ENCODE results near the gene DRG2. TPM values are rescaled to one million over a fixed set of nuclear protein-coding genes. Genes with fewer than 3 reads are reported as not detected.

DRG2 gene
- total and polyA plus RNA-seq, 4 donors = 28.6 to 41.3 (median 35.6) TPM

GRCh38 chr17:18116078-18116477, 28.3 kb downstream of the DRG2 start:
- no peaks in the 10 kb centered on the region for H3K36me3 ChIP-seq (ENCODE audit: control insufficient read depth in 4 of 4, insufficient read depth in 4 of 4, low read length in 4 of 4)
- H3K9ac ChIP-seq (ENCODE audit: insufficient read depth in 1 of 2, low read length in 2 of 2) = no peak overlapping the region
- no peak overlapping the region for H3K27ac ChIP-seq (ENCODE audit: low read depth in 1 of 2, low read length in 1 of 2)
- no peaks in the 10 kb centered on the region for H3K4me1 ChIP-seq (ENCODE audit: control insufficient read depth in 5 of 5, insufficient read depth in 5 of 5, low read length in 5 of 5)
- no peak overlapping the region for H3K4me3 ChIP-seq
- no peak for TF ChIP-seq CTCF (IDR thresholded peaks at IDR 0.05; ENCODE audit: control extremely low read depth, extremely low read depth)
- WGBS, 2 donors = 86 to 96% methylated on average over 5 of the region's 5 CpGs
- DNase-seq (no peak), ATAC-seq (ENCODE audit: insufficient read depth, low FRiP score) (no peak)
- peaks cover 0 to 5% (median 0%) of the 10 kb centered on the region in 4 donors for H3K9me3 ChIP-seq (ENCODE audit: control insufficient read depth in 4 of 4, insufficient read depth in 3 of 4, low read length in 3 of 4)
- H3K27me3 ChIP-seq (ENCODE audit: control insufficient read depth in 3 of 3, insufficient read depth in 3 of 3, low read length in 2 of 3) = no peaks in the 10 kb centered on the region

- Histone ChIP-seq H3K9me3 (ENCODE audit: control insufficient read depth in 4 of 4, insufficient read depth in 3 of 4, low read length in 3 of 4) (peaks cover 0 to 5% (median 0%) of the 10 kb centered on the region in 4 donors), H3K36me3 (ENCODE audit: control insufficient read depth in 4 of 4, insufficient read depth in 4 of 4, low read length in 4 of 4) (no peaks in the 10 kb centered on the region), H3K4me3 (no peak overlapping the region), H3K27me3 (ENCODE audit: control insufficient read depth in 3 of 3, insufficient read depth in 3 of 3, low read length in 2 of 3) (no peaks in the 10 kb centered on the region), H3K27ac (ENCODE audit: low read depth in 1 of 2, low read length in 1 of 2) (no peak overlapping the region), H3K9ac (ENCODE audit: insufficient read depth in 1 of 2, low read length in 2 of 2) (no peak overlapping the region), H3K4me1 (ENCODE audit: control insufficient read depth in 5 of 5, insufficient read depth in 5 of 5, low read length in 5 of 5) (peaks cover 0 to 10% (median 0%) of the 10 kb centered on the region in 5 donors)
- ATAC-seq (ENCODE audit: insufficient read depth, low FRiP score) (no peak), DNase-seq (no peak)
- TF ChIP-seq CTCF (IDR thresholded peaks at IDR 0.05; ENCODE audit: control extremely low read depth, extremely low read depth) = no peak
- 97 to 100% methylated on average over 1 of the region's 1 CpG for WGBS, 2 donors
Observed at GRCh38 chr17:18117533-18117932, 29.8 kb downstream of the DRG2 start.

- Histone ChIP-seq H3K9me3 (ENCODE audit: control insufficient read depth in 4 of 4, insufficient read depth in 3 of 4, low read length in 3 of 4) (peaks cover 0 to 5% (median 0%) of the 10 kb centered on the region in 4 donors), H3K4me3 (no peak overlapping the region), H3K9ac (ENCODE audit: insufficient read depth in 1 of 2, low read length in 2 of 2) (no peak overlapping the region), H3K36me3 (ENCODE audit: control insufficient read depth in 4 of 4, insufficient read depth in 4 of 4, low read length in 4 of 4) (no peaks in the 10 kb centered on the region), H3K27ac (ENCODE audit: low read depth in 1 of 2, low read length in 1 of 2) (no peak overlapping the region), H3K4me1 (ENCODE audit: control insufficient read depth in 5 of 5, insufficient read depth in 5 of 5, low read length in 5 of 5) (peaks cover 0 to 10% (median 0%) of the 10 kb centered on the region in 5 donors), H3K27me3 (ENCODE audit: control insufficient read depth in 3 of 3, insufficient read depth in 3 of 3, low read length in 2 of 3) (no peaks in the 10 kb centered on the region)
- TF ChIP-seq CTCF (IDR thresholded peaks at IDR 0.05; ENCODE audit: control extremely low read depth, extremely low read depth) = no peak
- DNase-seq (no peak), ATAC-seq (ENCODE audit: insufficient read depth, low FRiP score) (no peak)
- WGBS, 2 donors = 91 to 93% methylated on average over 31 to 33 of the region's 33 CpGs
Observed at GRCh38 chr17:18117982-18118975, 30.5 kb downstream of the DRG2 start.
